H9 (cell line): ENCODE data around the gene WFS1. TPM values are rescaled to one million over a fixed set of nuclear protein-coding genes. Genes with fewer than 3 reads are reported as not detected.

Experiments
- DNase-seq: peaks from one replicate; pipeline ENCODE4 v3.0.0-alpha.2; 2017
- H2AFZ ChIP-seq: one replicate; pipeline ENCODE4 v1.6.1; 2013; ENCODE audit warnings: mild to moderate bottlenecking, low read length, control low read depth, moderate library complexity
- H2AK5ac ChIP-seq: 2 replicates; pipeline ENCODE4 v1.6.1; 2013; ENCODE audit warnings: low read length, control low read depth, mixed read lengths; ENCODE audit not compliant: insufficient read length
- H2BK120ac ChIP-seq: one replicate; pipeline ENCODE4 v1.6.1; 2013; ENCODE audit warnings: low read depth, mild to moderate bottlenecking, low read length, control low read depth, inconsistent platforms; ENCODE audit not compliant: poor library complexity, severe bottlenecking
- H2BK12ac ChIP-seq: 2 replicates; pipeline ENCODE4 v1.6.1; 2013; ENCODE audit warnings: low read length, control low read depth, mixed read lengths, low read depth; ENCODE audit not compliant: insufficient read length
- H2BK15ac ChIP-seq: 2 replicates; pipeline ENCODE4 v1.6.1; 2013; ENCODE audit warnings: low read depth, low read length, control low read depth
- H2BK20ac ChIP-seq: one replicate; pipeline ENCODE4 v1.6.1; 2013; ENCODE audit warnings: low read depth, mild to moderate bottlenecking, low read length, control low read depth, inconsistent platforms; ENCODE audit not compliant: poor library complexity, severe bottlenecking
- H2BK5ac ChIP-seq: 2 replicates; pipeline ENCODE4 v1.6.1; 2013; ENCODE audit warnings: low read length, control low read depth, mixed read lengths; ENCODE audit not compliant: insufficient read length
- H3K14ac ChIP-seq: 2 replicates; pipeline ENCODE4 v1.6.1; 2013; ENCODE audit warnings: low read length, control low read depth; ENCODE audit not compliant: insufficient read depth
- H3K18ac ChIP-seq: 2 replicates; pipeline ENCODE4 v1.6.1; 2013; ENCODE audit warnings: low read depth, mild to moderate bottlenecking, mixed read lengths, low read length, control low read depth; ENCODE audit not compliant: insufficient read length
- H3K23ac ChIP-seq: 2 replicates; pipeline ENCODE4 v1.6.1; 2013; ENCODE audit warnings: low read length, control low read depth, mixed read lengths, low read depth; ENCODE audit not compliant: insufficient read length
- H3K23me2 ChIP-seq: 2 replicates; pipeline ENCODE4 v1.6.1; 2013; ENCODE audit warnings: low read depth, mild to moderate bottlenecking, mixed read lengths, low read length, control low read depth; ENCODE audit not compliant: insufficient read length, poor library complexity, severe bottlenecking
- H3K27ac ChIP-seq: 2 replicates; pipeline ENCODE4 v1.5.1; 2013; ENCODE audit warnings: low read length, control low read depth, mixed read lengths, low read depth; ENCODE audit not compliant: insufficient read length
- H3K27me3 ChIP-seq: 2 replicates; pipeline ENCODE4 v1.6.1; 2013; ENCODE audit warnings: low read length, control low read depth, inconsistent platforms; ENCODE audit not compliant: insufficient read depth
- H3K4ac ChIP-seq: 2 replicates; pipeline ENCODE4 v1.6.1; 2013; ENCODE audit warnings: low read depth, mild to moderate bottlenecking, control low read depth, inconsistent platforms, low read length, moderate library complexity
- H3K4me1 ChIP-seq: 2 replicates; pipeline ENCODE4 v1.6.1; 2013; ENCODE audit warnings: low read length, control low read depth, inconsistent platforms; ENCODE audit not compliant: insufficient read depth
- H3K4me2 ChIP-seq: 2 replicates; pipeline ENCODE4 v1.6.1; 2013; ENCODE audit warnings: low read length, control low read depth, mixed read lengths; ENCODE audit not compliant: insufficient read length, insufficient read depth
- H3K56ac ChIP-seq: 2 replicates; pipeline ENCODE4 v1.6.1; 2013; ENCODE audit warnings: low read depth, mild to moderate bottlenecking, mixed read lengths, low read length, control low read depth; ENCODE audit not compliant: insufficient read length
- H3K79me1 ChIP-seq: 2 replicates; pipeline ENCODE4 v1.6.1; 2013; ENCODE audit warnings: low read depth, mild to moderate bottlenecking, moderate library complexity, low read length, control low read depth, inconsistent platforms; ENCODE audit not compliant: insufficient read depth, poor library complexity, severe bottlenecking
- H3K79me2 ChIP-seq: 2 replicates; pipeline ENCODE4 v1.6.1; 2013; ENCODE audit warnings: low read length, control low read depth, inconsistent platforms; ENCODE audit not compliant: insufficient read depth
- H3K9ac ChIP-seq: 2 replicates; pipeline ENCODE4 v1.6.1; 2013; ENCODE audit warnings: low read length, control low read depth, mixed read lengths; ENCODE audit not compliant: insufficient read length; ENCODE audit errors: extremely low read depth
- H3K9me3 ChIP-seq: one replicate; pipeline ENCODE4 v1.6.1; 2013; ENCODE audit warnings: low read depth, low read length, inconsistent platforms; ENCODE audit not compliant: control insufficient read depth
- H3T11ph ChIP-seq: one replicate; pipeline ENCODE4 v1.6.1; 2013; ENCODE audit warnings: mild to moderate bottlenecking, low read length, control low read depth, inconsistent platforms
- H4K20me1 ChIP-seq: one replicate; pipeline ENCODE4 v1.6.1; 2013; ENCODE audit not compliant: control insufficient read depth, insufficient read length, insufficient read depth
- H4K5ac ChIP-seq: 2 replicates; pipeline ENCODE4 v1.6.1; 2013; ENCODE audit warnings: low read depth, mild to moderate bottlenecking, mixed read lengths, low read length, control low read depth; ENCODE audit not compliant: insufficient read length
- H4K8ac ChIP-seq: replicated peaks from 2 replicates; pipeline ENCODE4 v1.6.1; 2013; ENCODE audit warnings: low read length, control low read depth, mixed read lengths, low read depth; ENCODE audit not compliant: insufficient read length
- H4K91ac ChIP-seq: 2 replicates; pipeline ENCODE4 v1.6.1; 2013; ENCODE audit warnings: low read depth, mild to moderate bottlenecking, moderate library complexity, mixed read lengths, low read length, control low read depth; ENCODE audit not compliant: insufficient read length
- H3K27ac Mint-ChIP-seq, 3 experiments: 2 replicates in 2 of 3; 3 replicates in 1 of 3; pipeline ENCODE4 v1.8.0; 2020 to 2021; ENCODE audit warnings: mixed read lengths in 3 of 3, mild to moderate bottlenecking in 1 of 3, moderate library complexity in 1 of 3
- H3K27me3 Mint-ChIP-seq: 2 replicates; pipeline ENCODE4 v1.8.0; 2021; ENCODE audit warnings: low read depth, mild to moderate bottlenecking, moderate library complexity, mixed read lengths
- H3K36me3 Mint-ChIP-seq, 3 experiments: 2 replicates in 2 of 3; 3 replicates in 1 of 3; pipeline ENCODE4 v1.8.0; 2020 to 2021; ENCODE audit warnings: low read depth in 3 of 3, mixed read lengths in 3 of 3; ENCODE audit not compliant: insufficient read depth in 1 of 3
- H3K4me1 Mint-ChIP-seq, 2 experiments: 2 replicates each; pipeline ENCODE4 v1.8.0; 2020; ENCODE audit warnings: mixed read lengths in 2 of 2
- H3K4me3 Mint-ChIP-seq, 2 experiments: 2 replicates in 1 of 2; 3 replicates in 1 of 2; pipeline ENCODE4 v1.8.0; 2020 to 2021; ENCODE audit warnings: mild to moderate bottlenecking in 2 of 2, mixed read lengths in 2 of 2, moderate library complexity in 1 of 2
- H3K9me3 Mint-ChIP-seq, 2 experiments: 2 replicates in 1 of 2; 3 replicates in 1 of 2; pipeline ENCODE4 v1.8.0; 2020; ENCODE audit warnings: mild to moderate bottlenecking in 2 of 2, mixed read lengths in 2 of 2, moderate library complexity in 1 of 2
- WGBS: extraction: QIAGEN DNeasy Blood & Tissue Kit; methylation state at CpG from one replicate; pipeline ENCODE4 v1.1.7; 2013; ENCODE audit warnings: missing lambda C conversion rate, low lambda C conversion rate, mixed read lengths; ENCODE audit not compliant: insufficient read length; ENCODE audit errors: extremely low coverage; 5-methylcytosine and 5-hydroxymethylcytosine counted together
- total RNA-seq: library from RNA; stranded (reverse); gene quantifications from 2 replicates; pipeline ENCODE4 v1.2.1, GENCODE V29; 2021
- TF ChIP-seq, protein P1 (sequence below): fragments of 200-600 bp; sonication (generic); conservative IDR thresholded peaks from 3 replicates; pipeline ENCODE4 v1.8.0; 2021; ENCODE audit warnings: antibody characterized with exemption, mild to moderate bottlenecking

Gene WFS1
- total RNA-seq, 1 experiment from 2014 or later: 18.9 TPM

DNA sequence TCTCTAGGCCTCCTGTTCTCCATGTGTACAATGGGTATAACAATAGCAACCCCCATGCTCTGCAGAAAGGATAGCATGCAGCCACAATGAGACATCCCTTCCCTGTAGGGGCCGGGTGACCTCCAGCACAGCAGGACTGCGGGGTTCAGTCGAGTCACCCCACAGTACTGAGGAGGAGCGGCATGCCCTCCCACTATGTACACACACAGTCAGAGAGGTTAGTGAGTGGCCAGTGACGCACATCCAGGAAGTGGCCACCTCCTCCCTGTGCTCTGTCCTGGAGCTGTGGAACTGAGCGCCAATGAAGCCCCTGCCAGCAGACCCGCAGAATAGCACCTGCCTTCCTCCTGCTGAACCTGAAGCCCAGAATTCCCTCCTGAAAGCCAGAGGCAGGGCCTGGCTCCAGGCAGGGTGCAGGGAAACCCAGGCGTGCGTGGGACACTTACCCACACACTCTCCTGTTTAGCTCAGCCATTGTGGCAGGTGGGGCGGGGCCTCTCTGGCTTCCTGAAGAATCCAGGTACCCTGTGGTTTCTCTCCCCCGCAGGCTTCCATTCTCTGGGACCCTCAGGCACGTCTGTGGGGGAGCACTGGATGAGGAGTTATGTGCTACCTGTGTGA lies 50.0 kb downstream of the WFS1 start:
- Mint-ChIP-seq H3K36me3 (no peaks in the 10 kb centered on the region; a peak in 1 of 7 replicates), H3K9me3 (no peaks in the 10 kb centered on the region; a peak in 1 of 5 replicates), H3K4me1 (peaks cover 6 to 7% of the 10 kb centered on the region in 2 experiments), H3K27me3 (peaks cover 3% of the 10 kb centered on the region), H3K27ac (no peak overlapping the region), H3K4me3 (no peak overlapping the region)
- Histone ChIP-seq H2BK120ac (no peak overlapping the region), H3K4me2 (no peak overlapping the region), H2BK15ac (no peak overlapping the region), H3K27me3 (no peaks in the 10 kb centered on the region), H3K14ac (no peak overlapping the region), H2BK20ac (no peak overlapping the region), H2BK12ac (no peak overlapping the region), H2BK5ac (no peak overlapping the region), H2AK5ac (no peak overlapping the region), H3K18ac (no peak overlapping the region), H4K8ac (no peak overlapping the region), H3K4me1 (no peaks in the 10 kb centered on the region), H3K27ac (no peak overlapping the region), H3K79me1 (no peaks in the 10 kb centered on the region), H2AFZ (no peak overlapping the region), H3K23me2 (no peaks in the 10 kb centered on the region), H3K4ac (no peak overlapping the region), H3T11ph (no peak overlapping the region), H4K91ac (no peak overlapping the region), H3K9ac (no peak overlapping the region), H4K20me1 (no peaks in the 10 kb centered on the region), H3K56ac (no peak overlapping the region), H3K9me3 (no peaks in the 10 kb centered on the region), H3K23ac (no peak overlapping the region), H4K5ac (no peak overlapping the region), H3K79me2 (no peaks in the 10 kb centered on the region)
- no CpG with 5 or more reads among the region's 12 CpGs for WGBS
- TF ChIP-seq, protein P1, sequence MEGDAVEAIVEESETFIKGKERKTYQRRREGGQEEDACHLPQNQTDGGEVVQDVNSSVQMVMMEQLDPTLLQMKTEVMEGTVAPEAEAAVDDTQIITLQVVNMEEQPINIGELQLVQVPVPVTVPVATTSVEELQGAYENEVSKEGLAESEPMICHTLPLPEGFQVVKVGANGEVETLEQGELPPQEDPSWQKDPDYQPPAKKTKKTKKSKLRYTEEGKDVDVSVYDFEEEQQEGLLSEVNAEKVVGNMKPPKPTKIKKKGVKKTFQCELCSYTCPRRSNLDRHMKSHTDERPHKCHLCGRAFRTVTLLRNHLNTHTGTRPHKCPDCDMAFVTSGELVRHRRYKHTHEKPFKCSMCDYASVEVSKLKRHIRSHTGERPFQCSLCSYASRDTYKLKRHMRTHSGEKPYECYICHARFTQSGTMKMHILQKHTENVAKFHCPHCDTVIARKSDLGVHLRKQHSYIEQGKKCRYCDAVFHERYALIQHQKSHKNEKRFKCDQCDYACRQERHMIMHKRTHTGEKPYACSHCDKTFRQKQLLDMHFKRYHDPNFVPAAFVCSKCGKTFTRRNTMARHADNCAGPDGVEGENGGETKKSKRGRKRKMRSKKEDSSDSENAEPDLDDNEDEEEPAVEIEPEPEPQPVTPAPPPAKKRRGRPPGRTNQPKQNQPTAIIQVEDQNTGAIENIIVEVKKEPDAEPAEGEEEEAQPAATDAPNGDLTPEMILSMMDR: no peak
- DNase-seq: no peak
